IPS DF 19.7 (cell line): ENCODE results near the gene EMSY.
"Not testable (repeated sequence)": the region's sequence is repeated elsewhere in the genome, so short reads cannot be mapped to it uniquely, and the experiment has no call there.

Source experiments
- DNase-seq: peaks from one replicate; pipeline ENCODE4 v3.0.0-alpha.2; 2013; ENCODE audit warnings: low read depth, low spot score

EMSY gene, protein sequence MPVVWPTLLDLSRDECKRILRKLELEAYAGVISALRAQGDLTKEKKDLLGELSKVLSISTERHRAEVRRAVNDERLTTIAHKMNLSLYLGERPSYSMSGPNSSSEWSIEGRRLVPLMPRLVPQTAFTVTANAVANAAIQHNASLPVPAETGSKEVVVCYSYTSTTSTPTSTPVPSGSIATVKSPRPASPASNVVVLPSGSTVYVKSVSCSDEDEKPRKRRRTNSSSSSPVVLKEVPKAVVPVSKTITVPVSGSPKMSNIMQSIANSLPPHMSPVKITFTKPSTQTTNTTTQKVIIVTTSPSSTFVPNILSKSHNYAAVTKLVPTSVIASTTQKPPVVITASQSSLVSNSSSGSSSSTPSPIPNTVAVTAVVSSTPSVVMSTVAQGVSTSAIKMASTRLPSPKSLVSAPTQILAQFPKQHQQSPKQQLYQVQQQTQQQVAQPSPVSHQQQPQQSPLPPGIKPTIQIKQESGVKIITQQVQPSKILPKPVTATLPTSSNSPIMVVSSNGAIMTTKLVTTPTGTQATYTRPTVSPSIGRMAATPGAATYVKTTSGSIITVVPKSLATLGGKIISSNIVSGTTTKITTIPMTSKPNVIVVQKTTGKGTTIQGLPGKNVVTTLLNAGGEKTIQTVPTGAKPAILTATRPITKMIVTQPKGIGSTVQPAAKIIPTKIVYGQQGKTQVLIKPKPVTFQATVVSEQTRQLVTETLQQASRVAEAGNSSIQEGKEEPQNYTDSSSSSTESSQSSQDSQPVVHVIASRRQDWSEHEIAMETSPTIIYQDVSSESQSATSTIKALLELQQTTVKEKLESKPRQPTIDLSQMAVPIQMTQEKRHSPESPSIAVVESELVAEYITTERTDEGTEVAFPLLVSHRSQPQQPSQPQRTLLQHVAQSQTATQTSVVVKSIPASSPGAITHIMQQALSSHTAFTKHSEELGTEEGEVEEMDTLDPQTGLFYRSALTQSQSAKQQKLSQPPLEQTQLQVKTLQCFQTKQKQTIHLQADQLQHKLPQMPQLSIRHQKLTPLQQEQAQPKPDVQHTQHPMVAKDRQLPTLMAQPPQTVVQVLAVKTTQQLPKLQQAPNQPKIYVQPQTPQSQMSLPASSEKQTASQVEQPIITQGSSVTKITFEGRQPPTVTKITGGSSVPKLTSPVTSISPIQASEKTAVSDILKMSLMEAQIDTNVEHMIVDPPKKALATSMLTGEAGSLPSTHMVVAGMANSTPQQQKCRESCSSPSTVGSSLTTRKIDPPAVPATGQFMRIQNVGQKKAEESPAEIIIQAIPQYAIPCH (N-terminal part only)

DNA sequence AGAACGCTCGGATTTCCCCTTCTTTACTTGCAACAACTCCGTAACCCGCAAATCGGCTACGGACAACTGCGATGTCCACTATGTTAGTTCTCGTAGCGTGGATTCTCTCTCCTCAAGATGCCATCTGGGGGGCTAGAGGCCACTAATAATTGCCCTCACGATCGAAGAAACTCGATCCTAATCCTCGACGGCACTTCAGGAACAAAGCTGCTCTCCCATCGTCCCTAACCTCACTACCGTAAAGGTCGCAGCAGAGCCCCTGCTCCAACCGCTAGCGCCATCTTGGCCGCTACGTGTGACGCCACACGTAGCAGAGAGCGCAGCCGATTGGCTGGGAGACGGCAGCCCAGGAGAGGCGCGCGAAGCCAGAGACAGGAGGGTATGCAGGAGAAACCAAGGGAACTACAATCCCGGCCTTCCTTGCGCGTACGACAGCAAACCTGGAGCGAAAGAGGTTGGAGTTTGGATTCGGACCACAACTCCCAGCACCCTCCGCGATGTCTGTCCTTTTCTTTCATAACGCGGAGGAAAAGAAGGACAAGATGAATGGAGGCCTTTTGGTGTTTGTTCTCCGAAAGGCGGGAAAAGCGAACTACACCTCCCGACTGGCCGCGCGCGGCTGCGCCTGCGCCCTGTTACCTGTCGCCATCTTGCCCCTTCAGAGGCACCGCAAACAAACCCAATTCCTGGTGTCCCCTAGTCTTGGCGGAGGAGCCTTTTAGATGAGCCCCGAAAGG, at the start of gene EMSY:
EMSY (plus strand) TSS at position 635 of the 737 bp plus-strand sequence. CDS start 1,921 bp downstream, outside the sequence.
- peak; percentile 99 for DNase-seq

DNA sequence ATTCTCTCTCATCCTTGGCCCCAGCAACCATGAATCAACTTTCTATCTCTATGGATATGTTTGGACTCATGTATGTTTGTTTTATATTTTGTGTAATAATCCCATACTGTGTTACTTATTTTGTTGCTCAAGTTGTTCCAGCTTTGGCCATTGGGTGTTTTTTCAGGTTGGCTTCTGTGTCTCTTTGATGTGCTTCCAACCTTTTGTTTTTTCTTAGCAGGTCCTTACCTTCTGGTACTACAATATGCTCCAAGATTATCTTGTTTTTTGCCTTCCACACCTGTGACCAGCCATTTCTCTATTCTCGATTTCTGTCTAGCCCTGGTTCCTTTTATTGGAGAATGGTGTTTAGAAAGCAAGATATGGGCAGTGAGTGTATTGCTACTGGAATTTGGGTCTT, 49.5 kb upstream of the EMSY start:
- no peak for DNase-seq

DNA sequence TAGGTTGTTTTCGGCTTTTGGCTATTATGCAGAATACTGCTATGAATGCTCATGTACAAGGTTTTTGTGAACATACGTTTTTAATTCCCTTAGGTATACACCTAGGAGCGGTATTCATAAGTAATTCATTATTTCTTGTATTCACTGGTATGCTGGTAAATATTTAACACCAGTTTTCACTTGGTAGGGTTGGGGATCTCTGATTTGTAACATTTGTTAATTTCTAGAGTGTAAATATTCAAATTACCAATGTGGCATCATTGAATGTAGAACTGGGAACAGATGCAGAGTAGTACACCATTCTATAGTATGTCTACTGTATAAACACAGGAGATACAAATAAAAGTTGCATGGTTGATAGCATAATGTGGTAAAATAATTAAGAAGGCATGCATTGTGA, 47.4 kb upstream of the EMSY start:
- no peak for DNase-seq

DNA sequence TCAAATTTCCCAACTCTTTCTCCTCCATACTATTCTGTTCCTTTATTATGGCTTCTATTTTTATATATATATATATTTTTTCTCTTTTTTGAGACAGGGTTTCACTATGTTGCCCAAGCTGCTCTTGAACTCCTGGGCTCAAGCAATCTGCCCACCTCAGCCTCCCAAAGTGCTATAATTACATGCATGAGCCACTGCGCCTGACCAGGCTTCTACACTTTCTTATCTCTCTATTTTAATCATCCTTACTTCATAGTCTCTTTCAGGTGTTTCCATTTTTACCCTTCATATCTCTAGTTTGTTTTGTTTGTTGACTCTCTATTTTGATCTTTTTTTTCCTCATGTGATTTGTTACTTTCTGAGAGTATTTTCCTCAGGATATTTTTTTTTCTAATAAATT, 43.9 kb upstream of the EMSY start:
- DNase-seq, result no peak

DNA sequence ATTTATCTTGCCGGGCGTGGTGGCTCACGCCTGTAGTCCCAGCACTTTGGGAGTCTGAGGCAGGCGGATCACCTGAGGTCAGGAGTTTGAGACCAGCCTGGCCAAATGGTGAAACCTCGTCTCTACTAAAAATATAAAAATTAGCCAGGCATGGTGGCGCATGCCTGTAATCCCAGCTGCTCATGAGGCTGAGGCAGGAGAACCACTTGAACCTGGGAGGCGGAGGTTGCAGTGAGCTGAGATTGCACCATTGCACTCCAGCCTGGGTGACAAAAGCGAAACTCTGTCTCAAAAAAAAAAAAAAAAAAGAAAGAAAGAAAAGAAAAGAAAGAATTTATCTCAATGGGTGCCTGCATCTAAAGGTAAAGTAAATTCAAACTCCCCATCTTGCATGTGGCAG, 43.3 kb upstream of the EMSY start:
- not testable (repeated sequence) for DNase-seq

DNA sequence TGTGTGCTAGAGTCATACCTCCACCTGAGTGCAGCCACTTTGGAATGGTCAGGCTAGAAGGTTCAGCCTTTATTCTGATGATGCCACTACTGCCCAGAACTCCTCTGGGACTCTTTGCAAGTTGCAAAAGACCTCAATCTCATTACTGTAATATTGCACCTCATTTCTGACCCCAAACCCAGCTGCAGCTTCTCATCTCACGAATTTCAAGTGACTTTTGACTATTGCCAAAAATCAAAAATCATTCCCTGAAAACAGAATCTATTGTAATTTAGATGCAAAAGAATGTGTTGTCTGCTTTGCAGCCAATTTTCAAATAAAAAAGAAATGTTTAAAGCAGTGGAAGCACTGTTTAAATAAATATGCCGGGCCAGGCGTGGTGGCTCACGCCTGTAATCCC, 38.5 kb upstream of the EMSY start:
- DNase-seq, result no peak

DNA sequence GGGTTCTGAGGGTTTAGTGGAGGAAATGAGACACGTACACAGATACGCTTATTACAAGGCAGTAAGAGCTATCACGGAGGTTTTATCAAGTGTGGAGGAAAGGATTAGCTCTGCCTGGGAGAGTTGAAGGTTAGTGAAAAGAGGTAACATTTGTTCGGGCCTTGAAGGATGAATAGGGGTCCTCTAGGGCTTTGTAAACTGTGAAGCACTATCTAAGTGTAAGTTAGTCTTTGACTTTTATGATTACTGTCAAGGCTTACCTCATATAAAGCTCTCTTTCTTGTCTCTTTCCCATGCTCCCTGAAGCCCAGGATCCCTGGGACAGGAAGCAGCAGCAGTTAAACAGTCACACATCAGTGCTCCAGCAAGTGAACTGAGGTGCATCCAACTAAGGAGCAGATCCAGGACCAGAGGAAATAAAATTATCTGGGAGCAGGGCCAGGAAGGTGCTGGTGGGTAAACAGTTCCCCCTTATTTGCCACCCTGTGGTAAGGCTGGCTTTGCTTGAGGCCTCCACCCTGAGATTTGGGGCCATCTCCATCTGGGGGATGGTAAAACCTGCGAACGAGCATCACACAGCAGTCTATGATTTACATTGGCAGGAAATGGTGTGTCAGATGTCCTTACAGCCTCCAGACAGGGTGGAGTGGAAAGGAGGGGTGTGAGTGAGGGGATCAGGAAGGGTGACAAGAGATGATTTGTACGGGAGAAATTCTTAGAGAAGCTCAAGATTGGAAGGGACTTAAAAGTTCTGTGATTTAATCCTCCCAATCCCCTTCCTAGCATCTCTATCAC, 36.5 kb upstream of the EMSY start:
- DNase-seq, result no peak

DNA sequence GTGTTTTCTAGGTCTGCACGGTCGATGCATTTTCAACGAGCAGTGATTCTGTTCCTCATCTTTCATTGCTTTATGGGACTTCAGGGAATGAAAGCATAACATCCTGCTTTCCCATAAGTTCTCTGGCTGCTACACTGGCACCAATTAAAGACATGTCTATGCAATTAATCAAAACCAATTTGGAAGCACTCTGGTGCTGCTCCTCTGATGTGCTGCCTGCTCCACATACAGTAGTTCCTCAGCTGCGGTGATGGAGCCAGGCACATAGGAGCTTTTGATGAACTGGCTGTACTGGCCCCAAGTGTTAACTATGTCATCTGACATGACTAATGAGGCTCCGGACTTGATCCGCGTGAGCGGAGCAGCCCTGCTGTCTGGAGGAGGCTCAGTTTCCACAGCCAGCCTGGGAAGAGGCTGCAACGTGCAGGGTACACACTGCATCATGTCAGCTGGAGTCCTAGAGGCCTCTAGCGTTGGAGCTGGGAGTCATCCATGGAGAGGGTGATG, 33.9 kb upstream of the EMSY start:
- DNase-seq, result no peak

DNA sequence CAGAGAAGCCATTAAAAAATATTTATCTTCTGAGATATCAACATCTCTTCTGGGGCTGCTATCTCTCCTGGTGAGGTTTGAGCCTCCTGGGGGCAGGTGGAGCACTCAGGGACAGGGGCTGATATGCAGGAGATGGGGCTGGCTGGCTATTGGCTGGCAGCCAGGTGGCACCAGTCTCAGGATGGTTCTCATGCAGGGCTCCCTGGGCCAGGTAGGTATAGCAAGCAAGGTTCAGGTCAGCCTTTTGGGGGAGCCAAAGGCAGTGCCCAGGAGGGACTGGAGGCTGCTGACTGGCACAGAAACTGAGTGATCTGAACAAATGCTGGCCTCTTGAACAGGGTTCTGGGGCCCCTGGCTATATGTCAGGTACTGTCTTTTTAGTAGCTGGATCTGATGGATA, 29.7 kb upstream of the EMSY start:
- peak; percentile 7 for DNase-seq

DNA sequence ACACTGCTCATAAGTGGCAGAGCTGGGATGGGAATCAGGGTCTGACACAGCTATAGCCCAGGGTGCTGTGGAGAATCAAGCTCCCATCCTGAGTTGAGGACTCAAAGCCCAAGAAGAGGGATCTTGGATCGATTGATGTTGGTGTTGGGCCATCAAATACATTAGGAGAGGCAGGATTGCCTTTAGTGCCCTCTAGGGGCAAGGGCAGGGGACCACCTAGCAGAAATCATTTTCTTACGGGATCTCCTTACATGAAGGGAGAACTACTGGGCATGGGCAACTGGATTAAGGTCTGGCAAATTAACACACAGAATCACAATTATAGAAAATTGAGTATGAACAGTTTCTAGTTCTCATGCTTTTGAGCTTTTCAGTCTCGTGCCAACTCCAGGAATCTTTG, 24.9 kb upstream of the EMSY start:
- DNase-seq, result no peak

DNA sequence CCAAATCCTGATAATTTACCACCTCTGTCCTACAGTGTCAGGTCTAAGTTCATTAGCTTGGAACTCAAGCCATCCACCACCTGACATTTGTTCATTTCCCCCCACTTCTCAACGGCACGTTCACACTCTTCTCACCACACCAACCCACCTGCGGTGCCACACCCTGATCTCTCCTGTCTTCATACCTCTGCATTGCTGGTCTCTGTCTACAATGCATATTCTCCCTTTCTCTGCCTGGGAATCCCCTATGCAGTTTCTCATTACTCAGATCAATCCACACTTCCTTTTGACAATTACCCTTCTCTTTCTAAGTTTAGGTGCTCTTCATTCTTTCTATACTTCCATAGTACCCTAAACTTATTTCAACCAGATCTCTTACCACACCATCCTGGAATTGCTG, 20.4 kb upstream of the EMSY start:
- DNase-seq, result no peak

DNA sequence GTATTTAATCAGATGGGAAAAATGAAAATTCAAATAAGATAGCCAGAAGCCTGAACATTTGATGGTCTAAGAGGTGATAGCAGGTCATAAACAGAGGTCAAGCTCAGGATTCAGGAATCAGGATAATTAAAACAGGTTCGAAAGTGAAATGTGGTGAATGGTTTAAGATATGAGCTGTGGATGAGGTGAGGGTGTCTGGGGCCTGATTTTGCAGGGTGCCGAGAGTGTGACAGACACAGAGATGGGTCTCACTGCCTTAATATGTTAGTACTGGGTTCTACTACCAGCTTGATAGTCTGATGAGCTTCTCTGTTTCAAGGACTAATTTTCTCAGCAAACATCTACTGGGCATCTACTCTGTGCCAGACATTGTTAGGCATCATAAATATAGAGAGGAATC, 19.9 kb upstream of the EMSY start:
- DNase-seq, result no peak

DNA sequence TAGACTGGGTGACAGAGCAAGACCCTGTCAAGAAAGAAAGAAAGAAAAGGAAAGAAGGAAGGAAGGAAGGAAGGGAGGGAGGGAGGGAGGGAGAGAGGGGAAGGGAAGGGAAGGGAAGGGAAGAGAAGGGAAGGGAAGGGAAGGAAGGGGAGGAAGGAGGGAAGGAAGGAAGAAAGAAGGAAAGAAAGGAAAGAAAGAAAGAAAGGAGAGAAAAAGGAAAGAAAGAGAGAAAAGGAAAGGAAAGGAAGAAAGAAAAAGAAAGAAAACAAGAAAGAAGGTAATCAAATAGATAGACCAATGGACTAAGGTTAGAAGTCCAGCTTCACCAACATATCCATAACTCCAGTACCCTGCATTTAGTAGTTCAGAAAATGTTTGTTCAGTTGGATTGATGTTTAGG, 18.2 kb upstream of the EMSY start:
- no peak for DNase-seq

DNA sequence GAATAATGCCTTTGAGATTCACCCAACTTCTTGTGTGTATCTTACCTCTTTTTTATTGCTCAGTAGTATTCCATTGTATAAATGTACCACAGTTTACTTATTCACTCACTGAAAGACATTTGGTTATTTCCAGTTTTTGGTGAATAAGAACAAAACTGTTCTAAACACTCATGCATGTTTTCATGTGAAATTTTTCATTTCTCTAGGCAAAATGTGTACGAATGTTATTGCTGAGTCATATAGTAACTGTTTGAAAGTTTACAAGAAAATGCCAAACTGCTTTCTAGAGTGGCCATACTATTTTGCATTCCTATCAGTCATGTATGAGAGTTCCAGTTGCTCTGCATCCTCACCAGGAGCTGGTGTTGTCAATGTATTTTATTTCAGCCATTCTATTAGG, 8.8 kb upstream of the EMSY start:
- no peak for DNase-seq

DNA sequence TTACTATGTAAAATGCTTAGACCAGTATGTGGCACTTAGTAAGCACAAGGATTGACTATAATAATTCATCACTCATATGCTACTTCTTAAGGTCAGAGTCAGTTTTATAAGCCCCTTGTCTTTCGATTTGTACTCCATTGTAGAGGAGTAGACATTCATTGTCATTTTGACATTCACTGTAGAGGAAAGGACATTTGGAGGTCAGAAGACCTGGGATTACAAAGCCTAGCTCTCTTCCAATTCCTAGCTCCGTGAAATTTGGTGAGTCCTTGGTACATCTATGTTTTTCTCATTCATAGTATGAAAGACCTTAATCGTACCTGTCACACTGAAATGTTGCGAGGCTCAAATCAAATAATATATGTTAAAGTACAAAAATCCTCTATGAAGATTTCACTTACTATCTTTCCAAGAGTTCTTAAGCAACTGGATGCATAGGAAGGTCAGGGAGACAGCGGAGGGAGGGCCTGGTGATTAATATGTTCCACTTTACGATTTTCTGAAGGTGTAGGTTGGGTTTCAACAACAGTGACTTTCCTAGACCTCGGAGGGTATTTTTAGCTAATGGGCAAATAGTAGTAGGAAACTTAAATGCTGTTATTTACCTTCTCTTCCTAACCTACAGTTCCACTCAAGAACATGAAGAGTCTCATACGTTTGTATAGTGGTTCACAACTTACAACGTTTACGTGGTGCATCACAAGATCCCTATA, 1.4 kb upstream of the EMSY start:
- DNase-seq, result no peak

DNA sequence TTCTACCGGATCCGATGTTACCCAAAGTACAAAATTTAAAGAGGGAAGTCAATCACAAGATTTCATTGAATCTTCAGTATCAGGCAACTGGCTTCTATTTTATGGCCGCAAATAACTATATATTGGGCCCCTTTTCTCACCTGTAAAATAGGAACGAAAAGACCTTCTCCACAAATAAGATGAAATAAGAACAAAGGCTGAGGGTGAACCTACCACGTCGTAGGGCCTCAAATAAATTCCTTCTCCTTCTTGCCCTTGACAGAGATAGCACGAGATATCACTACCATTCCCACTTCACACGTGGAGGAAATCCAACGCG, 794 bp upstream of the EMSY start:
- no peak for DNase-seq

DNA sequence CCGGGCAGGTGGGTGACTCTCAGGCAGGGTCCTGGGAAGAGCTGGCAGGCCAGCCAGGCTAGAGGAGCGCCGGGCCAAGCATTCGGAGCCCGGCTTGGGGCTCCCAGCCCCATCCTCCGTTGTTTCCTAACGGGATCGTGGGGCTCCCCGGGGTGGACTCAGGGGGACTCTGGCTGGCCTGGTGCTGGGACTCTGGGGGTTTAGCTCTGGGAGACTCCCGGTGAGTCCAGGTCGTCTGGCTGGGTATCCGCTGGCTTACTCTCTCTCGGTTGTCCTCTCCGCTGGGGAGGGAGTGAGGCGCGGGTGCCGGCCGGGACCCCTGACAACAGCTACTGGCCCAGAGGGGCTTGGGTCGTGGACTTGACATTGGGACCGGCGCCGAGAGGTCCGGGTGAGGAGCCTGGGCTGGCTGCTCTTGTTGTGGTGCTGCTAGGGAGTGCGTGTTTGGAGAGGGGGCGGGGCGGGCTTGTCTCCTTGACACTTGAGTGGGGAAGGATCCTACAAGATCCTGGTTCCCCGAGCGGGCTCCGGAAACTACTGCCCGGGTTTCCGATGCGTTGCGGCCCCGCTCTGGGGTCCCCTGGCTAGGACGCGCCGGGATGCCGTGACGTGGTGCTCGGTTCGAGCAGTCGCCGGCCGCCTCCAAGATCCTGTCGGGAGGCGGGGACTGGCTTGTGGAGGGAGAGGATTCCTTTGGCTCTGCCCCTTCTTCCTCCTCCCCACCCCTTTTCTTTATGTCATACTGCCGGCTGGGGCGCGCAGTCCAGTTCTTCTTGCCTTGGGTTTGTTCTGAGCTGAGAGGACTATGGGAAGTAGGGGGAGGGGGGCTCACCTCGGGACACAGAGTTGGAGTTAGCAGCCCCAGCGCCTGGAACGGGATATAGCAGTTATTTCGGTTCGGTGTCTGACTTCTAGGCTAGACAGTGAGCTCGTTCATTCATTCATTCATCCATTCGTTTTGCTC, 585 bp downstream of the EMSY start:
- peak; percentile 69 for DNase-seq

DNA sequence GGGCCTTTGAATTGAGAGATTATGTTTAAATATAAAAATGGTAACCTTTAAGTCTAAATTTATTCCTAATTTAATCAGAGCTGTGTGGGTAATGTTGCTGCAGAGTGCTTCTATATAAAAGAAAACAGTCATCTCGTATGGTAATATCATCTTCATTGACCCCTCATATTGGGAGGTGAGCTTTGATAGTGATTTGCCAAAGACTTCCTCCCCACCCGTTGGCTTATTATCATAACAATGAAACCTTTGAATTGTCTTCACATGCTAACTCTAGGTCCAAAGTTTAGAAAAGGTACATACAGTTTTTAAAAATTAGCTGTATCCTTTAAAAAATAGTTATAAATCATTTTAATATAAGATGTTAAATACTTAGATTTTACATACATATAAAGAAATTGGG, 3.7 kb downstream of the EMSY start:
- no peak for DNase-seq

DNA sequence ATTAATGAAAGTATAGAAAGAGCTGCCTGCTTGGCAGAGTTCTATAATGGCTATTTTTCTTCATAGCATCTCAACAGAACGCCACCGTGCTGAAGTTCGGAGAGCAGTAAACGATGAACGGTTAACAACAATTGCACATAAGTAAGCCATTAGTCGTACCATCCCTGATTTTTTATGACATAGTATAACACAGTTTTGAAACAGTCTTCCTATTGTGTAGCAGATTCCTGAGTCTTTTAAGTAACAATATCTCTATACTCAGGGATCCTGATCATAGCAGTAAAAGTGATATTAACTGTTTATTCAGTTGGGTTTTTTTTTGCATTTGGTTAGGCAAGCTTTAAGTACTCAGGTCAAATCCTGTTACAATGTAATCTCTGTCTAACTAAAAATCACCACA, 8.4 kb downstream of the EMSY start:
- no peak for DNase-seq
